K562 (cell line): Measurements from ENCODE around the gene ANKS1B. TPM values are rescaled to one million over a fixed set of nuclear protein-coding genes. Genes with fewer than 3 reads are reported as not detected.

Experiments used
- ATAC-seq: fragments of 200-7000 bp; cut with Tn5 transposase; 3 replicates; pipeline ENCODE4 v1.9.1; 2020; ENCODE audit warnings: moderate library complexity
- BruUV-seq: library from RNA; stranded (reverse); fragments of 400-500 nt; replicated peaks from 2 replicates; lab custom pipeline; 2021; lab: Mats Ljungman, UMichigan
- CTCF ChIA-PET: fragments of 300-600 bp; formaldehyde crosslinking; extraction: SDS; loops from one replicate; lab custom pipeline; 2021; ENCODE audit warnings: low intra/inter-chr PET ratio; lab: Yijun Ruan, JAX
- POLR2A ChIA-PET: fragments of 300-600, 350-650 bp; sonication (Branson Sonifier 250); formaldehyde crosslinking; extraction: SDS; loops from one replicate; lab custom pipeline; 2021; ENCODE audit warnings: antibody characterized with exemption, inconsistent platforms; lab: Yijun Ruan, JAX
- DNase-seq, 4 experiments: peaks; one replicate each; pipeline versions ENCODE4 v3.0.0 to v3.0.0-alpha.2; 2011 to 2018; ENCODE audit warnings: low spot score in 3 of 4, mixed read lengths in 3 of 4; ENCODE audit errors: extremely low read depth in 1 of 4
- FAIRE-seq: peaks from 2 replicates; lab custom pipeline; 2011; peaks lifted over from hg19 to GRCh38; lab: Jason Lieb, UNC
- H2AFZ ChIP-seq: 2 replicates; pipeline ENCODE4 v1.6.0; 2011; ENCODE audit warnings: low read depth, low read length, control low read depth, inconsistent platforms
- H3K27ac ChIP-seq: fragments of 200-600 bp; 3 replicates; pipeline ENCODE4 v1.8.0; 2011; ENCODE audit warnings: low read depth, mild to moderate bottlenecking, control low read depth, inconsistent platforms, low read length, moderate library complexity, mixed read lengths; ENCODE audit errors: extremely low read depth
- H3K27me3 ChIP-seq, 2 experiments: fragments of 300-600 bp in 1 of 2; 2 replicates in 1 of 2; 3 replicates in 1 of 2; pipeline versions ENCODE4 v1.6.0 to v1.8.0; 2011; ENCODE audit warnings: inconsistent platforms in 2 of 2, low read length in 2 of 2, mild to moderate bottlenecking in 1 of 2, mixed read lengths in 1 of 2, moderate library complexity in 1 of 2; ENCODE audit not compliant: control insufficient read depth in 2 of 2, insufficient read depth in 2 of 2
- H3K36me3 ChIP-seq: fragments of 300-600 bp; 3 replicates; pipeline ENCODE4 v1.8.0; 2011; ENCODE audit warnings: mild to moderate bottlenecking, low read length, inconsistent platforms; ENCODE audit not compliant: control insufficient read depth, insufficient read depth
- H3K4me1 ChIP-seq, 2 experiments: fragments of 200-600 bp in 1 of 2; replicated peaks in 1 of 2; 2 replicates in 1 of 2; 3 replicates in 1 of 2; pipeline versions ENCODE4 v1.5.1 to v1.8.0; 2011; ENCODE audit warnings: inconsistent platforms in 2 of 2, low read length in 2 of 2, mild to moderate bottlenecking in 1 of 2, mixed read lengths in 1 of 2, moderate library complexity in 1 of 2; ENCODE audit not compliant: control insufficient read depth in 2 of 2, insufficient read depth in 2 of 2
- H3K4me2 ChIP-seq: 2 replicates; pipeline ENCODE4 v1.6.1; 2011; ENCODE audit warnings: low read length, control low read depth, inconsistent platforms, mixed read lengths; ENCODE audit not compliant: insufficient read depth
- H3K4me3 ChIP-seq: fragments of 200-600 bp; sonication (generic), shearing (Covaris generic); 2 replicates; pipeline ENCODE4 v1.5.1; 2016; ENCODE audit warnings: control low read depth, inconsistent platforms
- H3K79me2 ChIP-seq: fragments of 200-600 bp; 3 replicates; pipeline ENCODE4 v1.8.0; 2011; ENCODE audit warnings: low read length, inconsistent platforms; ENCODE audit not compliant: control insufficient read depth, insufficient read depth
- H3K9ac ChIP-seq, 2 experiments: 2 replicates each; pipeline versions ENCODE4 v1.6.0 to v1.6.1; 2011; ENCODE audit warnings: low read depth in 2 of 2, low read length in 2 of 2, control low read depth in 1 of 2, inconsistent platforms in 1 of 2, mild to moderate bottlenecking in 1 of 2, mixed read lengths in 1 of 2; ENCODE audit not compliant: insufficient read depth in 1 of 2
- H3K9me1 ChIP-seq: one replicate; pipeline ENCODE4 v1.6.0; 2011; ENCODE audit warnings: inconsistent platforms, mild to moderate bottlenecking, low read length, moderate library complexity; ENCODE audit not compliant: control insufficient read depth, insufficient read depth
- H3K9me3 ChIP-seq: replicated peaks from 2 replicates; pipeline ENCODE4 v1.5.1; 2011; ENCODE audit warnings: low read depth, low read length, inconsistent platforms; ENCODE audit not compliant: control insufficient read depth, insufficient read depth
- H4K20me1 ChIP-seq: replicated peaks from 2 replicates; pipeline ENCODE4 v1.6.1; 2011; ENCODE audit warnings: low read length, inconsistent platforms, mixed read lengths; ENCODE audit not compliant: control insufficient read depth, insufficient read depth
- BRD4 ChIP-seq: fragments of 200-600 bp; sonication (generic); IDR thresholded peaks from 2 replicates; pipeline ENCODE4 v1.6.1; 2017; ENCODE audit warnings: inconsistent platforms
- CHD2 ChIP-seq: IDR thresholded peaks from 2 replicates; pipeline ENCODE4 v1.6.1; 2011; ENCODE audit warnings: low read depth, low read length
- KLF6 ChIP-seq: fragments of 250-450 bp; sonication (Bioruptor Pico); IDR thresholded peaks from 2 replicates; pipeline ENCODE4 v1.4.0; 2020; ENCODE audit warnings: mild to moderate bottlenecking, moderate library complexity, borderline replicate concordance
- WGBS: fragments of 100-300 bp; shearing (Covaris generic); methylation state at CpG from one replicate; pipeline ENCODE4 v1.1.6; 2016; ENCODE audit warnings: low coverage, mixed read lengths; ENCODE audit not compliant: insufficient coverage; ENCODE audit errors: missing lambda C conversion rate; 5-methylcytosine and 5-hydroxymethylcytosine counted together
- in situ Hi-C: fragments of 300-500 bp; cut with MboI; formaldehyde crosslinking; loops from 4 replicates; pipeline ENCODE4 v1.15.0; 2018; ENCODE audit warnings: inconsistent platforms, mixed read lengths
- intact Hi-C: fragments of 100-400 bp; cut with micrococcal nuclease; formaldehyde crosslinking; loops from 2 replicates; pipeline ENCODE4 v1.14.2; 2022
- polyA plus RNA-seq, 8 experiments: library from polyadenylated mRNA; depleted of rRNA in 4 of 8; stranded (reverse) in 5 of 8; unstranded in 3 of 8; fragments of >200 nt; fragmentation: Nextera tagmentation in 2 of 8; fragmentation: Illumina TruSeq in 1 of 8; extraction: Ambion mirVana in 2 of 8; extraction: Trizol in 1 of 8; gene quantifications; 2 replicates each; pipeline versions ENCODE4 v1.2.1 to v1.2.3, GENCODE V29; 2011 to 2014; ENCODE audit warnings: inconsistent platforms in 1 of 8, missing spikeins in 1 of 8
- total RNA-seq, 7 experiments: library from RNA; depleted of rRNA in 6 of 7; stranded (reverse); fragments of >200 nt in 6 of 7; fragmentation: Illumina TruSeq in 2 of 7; extraction: Trizol in 2 of 7; gene quantifications; 2 replicates each; pipeline versions ENCODE4 v1.2.1 to v1.2.3, GENCODE V29; 2011 to 2021; ENCODE audit warnings: low replicate concordance in 1 of 7
- TF ChIP-seq, protein P1 (sequence below): fragments of 250-450 bp; sonication (Bioruptor Pico); IDR thresholded peaks from 2 replicates; pipeline ENCODE4 v1.4.0; 2020
- TF ChIP-seq, protein P2 (sequence below), 2 experiments: fragments of 450-650 bp in 1 of 2; sonication (generic) in 1 of 2; formaldehyde crosslinking in 1 of 2; IDR thresholded peaks; 2 replicates each; pipeline versions ENCODE4 v1.7.1 to v1.9.0; 2016 to 2022; ENCODE audit warnings: inconsistent platforms in 1 of 2, mild to moderate bottlenecking in 1 of 2, missing genetic modification reagents in 1 of 2

The ANKS1B gene
- total and polyA plus RNA-seq, 9 of the 15 experiments (the other 6 are each of a cell fraction or from before 2014, with no cell fraction given) = 0.04 to 0.47 (median 0.28) TPM; not detected in 4

GRCh38 chr12:99910342-99910741, 74.4 kb downstream of the ANKS1B start (continued):
- TF ChIP-seq, protein P1, sequence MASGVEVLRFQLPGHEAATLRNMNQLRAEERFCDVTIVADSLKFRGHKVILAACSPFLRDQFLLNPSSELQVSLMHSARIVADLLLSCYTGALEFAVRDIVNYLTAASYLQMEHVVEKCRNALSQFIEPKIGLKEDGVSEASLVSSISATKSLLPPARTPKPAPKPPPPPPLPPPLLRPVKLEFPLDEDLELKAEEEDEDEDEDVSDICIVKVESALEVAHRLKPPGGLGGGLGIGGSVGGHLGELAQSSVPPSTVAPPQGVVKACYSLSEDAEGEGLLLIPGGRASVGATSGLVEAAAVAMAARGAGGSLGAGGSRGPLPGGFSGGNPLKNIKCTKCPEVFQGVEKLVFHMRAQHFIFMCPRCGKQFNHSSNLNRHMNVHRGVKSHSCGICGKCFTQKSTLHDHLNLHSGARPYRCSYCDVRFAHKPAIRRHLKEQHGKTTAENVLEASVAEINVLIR = no peak
- TF ChIP-seq BRD4 (no peak), CHD2 (no peak)

- Histone ChIP-seq H3K4me3 (no peak overlapping the region), H3K79me2 (no peaks in the 10 kb centered on the region), H3K9me3 (no peaks in the 10 kb centered on the region), H3K9ac (no peak overlapping the region), H3K9me1 (no peaks in the 10 kb centered on the region), H3K36me3 (no peaks in the 10 kb centered on the region), H3K27ac (no peak overlapping the region), H3K4me1 (no peaks in the 10 kb centered on the region), H2AFZ (no peak overlapping the region), H3K27me3 (no peaks in the 10 kb centered on the region)
- 0% methylated on average over 4 of the region's 4 CpGs for WGBS
- POLR2A ChIA-PET = no interaction called here
- in situ Hi-C loops (no loop called here), intact Hi-C loops (no loop called here)
- DNase-seq (no peak), FAIRE-seq (no peak), ATAC-seq (no peak)
- CTCF ChIA-PET = no interaction called here
- BruUV-seq = no TSS peak
- TF ChIP-seq KLF6 (CRISPR knock-in tag) = no peak
- TF ChIP-seq, protein P2, sequence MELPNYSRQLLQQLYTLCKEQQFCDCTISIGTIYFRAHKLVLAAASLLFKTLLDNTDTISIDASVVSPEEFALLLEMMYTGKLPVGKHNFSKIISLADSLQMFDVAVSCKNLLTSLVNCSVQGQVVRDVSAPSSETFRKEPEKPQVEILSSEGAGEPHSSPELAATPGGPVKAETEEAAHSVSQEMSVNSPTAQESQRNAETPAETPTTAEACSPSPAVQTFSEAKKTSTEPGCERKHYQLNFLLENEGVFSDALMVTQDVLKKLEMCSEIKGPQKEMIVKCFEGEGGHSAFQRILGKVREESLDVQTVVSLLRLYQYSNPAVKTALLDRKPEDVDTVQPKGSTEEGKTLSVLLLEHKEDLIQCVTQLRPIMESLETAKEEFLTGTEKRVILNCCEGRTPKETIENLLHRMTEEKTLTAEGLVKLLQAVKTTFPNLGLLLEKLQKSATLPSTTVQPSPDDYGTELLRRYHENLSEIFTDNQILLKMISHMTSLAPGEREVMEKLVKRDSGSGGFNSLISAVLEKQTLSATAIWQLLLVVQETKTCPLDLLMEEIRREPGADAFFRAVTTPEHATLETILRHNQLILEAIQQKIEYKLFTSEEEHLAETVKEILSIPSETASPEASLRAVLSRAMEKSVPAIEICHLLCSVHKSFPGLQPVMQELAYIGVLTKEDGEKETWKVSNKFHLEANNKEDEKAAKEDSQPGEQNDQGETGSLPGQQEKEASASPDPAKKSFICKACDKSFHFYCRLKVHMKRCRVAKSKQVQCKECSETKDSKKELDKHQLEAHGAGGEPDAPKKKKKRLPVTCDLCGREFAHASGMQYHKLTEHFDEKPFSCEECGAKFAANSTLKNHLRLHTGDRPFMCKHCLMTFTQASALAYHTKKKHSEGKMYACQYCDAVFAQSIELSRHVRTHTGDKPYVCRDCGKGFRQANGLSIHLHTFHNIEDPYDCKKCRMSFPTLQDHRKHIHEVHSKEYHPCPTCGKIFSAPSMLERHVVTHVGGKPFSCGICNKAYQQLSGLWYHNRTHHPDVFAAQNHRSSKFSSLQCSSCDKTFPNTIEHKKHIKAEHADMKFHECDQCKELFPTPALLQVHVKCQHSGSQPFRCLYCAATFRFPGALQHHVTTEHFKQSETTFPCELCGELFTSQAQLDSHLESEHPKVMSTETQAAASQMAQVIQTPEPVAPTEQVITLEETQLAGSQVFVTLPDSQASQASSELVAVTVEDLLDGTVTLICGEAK (IDR thresholded peaks at IDR 0.05) = no peak
- TF ChIP-seq, protein P2 (CRISPR knock-in tag; IDR thresholded peaks at IDR 0.05) = no peak
- TF ChIP-seq, all 486 proteins: peak for 0
- H4K20me1 ChIP-seq = no peaks in the 10 kb centered on the region
- no peak overlapping the region for H3K4me2 ChIP-seq
These were observed 77.8 kb downstream of the ANKS1B start for GRCh38 chr12:99906786-99907579.
